Measurements from ENCODE around the gene ALLC.

The ALLC gene

GRCh38 chr2:3727397-3728045 is 69.5 kb downstream of the ALLC start:
- peaks cover 31 to 58% of the 10 kb centered on the region in 2 donors for H3K27me3 Mint-ChIP-seq
- H3K36me3 Mint-ChIP-seq (ENCODE audit: insufficient read depth): peaks cover 3% of the 10 kb centered on the region
- DNase-seq (no peak), ATAC-seq (replicated peaks) (no peak)
- H3K9me3 Mint-ChIP-seq: no peaks in the 10 kb centered on the region
- H3K4me1 Mint-ChIP-seq (ENCODE audit: low read depth in 2 of 2): no peaks in the 10 kb centered on the region
- H3K4me3 Mint-ChIP-seq: no peak overlapping the region
- no peak overlapping the region for H3K27ac Mint-ChIP-seq

GRCh38 chr2:3728104-3729054 is 70.4 kb downstream of the ALLC start:
- DNase-seq (no peak), ATAC-seq (replicated peaks) (no peak)
- H3K27me3 Mint-ChIP-seq: peaks cover 26 to 58% of the 10 kb centered on the region in 2 donors
- H3K27ac Mint-ChIP-seq: no peak overlapping the region
- H3K4me1 Mint-ChIP-seq (ENCODE audit: low read depth in 2 of 2): no peaks in the 10 kb centered on the region
- no peak overlapping the region for H3K4me3 Mint-ChIP-seq
- no peaks in the 10 kb centered on the region for H3K9me3 Mint-ChIP-seq
- peaks cover 3% of the 10 kb centered on the region for H3K36me3 Mint-ChIP-seq (ENCODE audit: insufficient read depth)

DNA sequence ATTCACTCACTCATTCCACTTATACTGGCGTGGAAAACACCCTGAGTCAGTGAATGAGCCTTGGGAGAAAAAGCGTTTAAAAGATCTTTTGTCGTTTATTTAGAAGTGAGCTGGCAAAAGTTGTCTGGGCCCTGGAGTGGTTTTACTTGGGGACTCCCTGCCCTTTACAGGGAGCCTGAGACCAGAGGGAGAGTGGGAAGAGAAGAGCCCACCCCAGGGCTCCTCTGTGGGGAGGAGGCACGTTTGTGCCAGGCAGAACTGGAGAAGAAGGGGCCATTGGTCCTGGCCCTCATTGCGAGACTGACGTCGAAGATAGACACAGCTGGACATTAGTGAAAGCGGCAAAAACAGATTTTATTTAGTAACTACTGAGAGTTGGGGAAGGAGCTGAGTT is 71.1 kb downstream of the ALLC start:
- Mint-ChIP-seq H3K4me3 (no peak overlapping the region), H3K4me1 (ENCODE audit: low read depth in 2 of 2) (no peaks in the 10 kb centered on the region), H3K27ac (no peak overlapping the region), H3K27me3 (peaks cover 25 to 61% of the 10 kb centered on the region in 2 donors), H3K36me3 (ENCODE audit: insufficient read depth) (peaks cover 3% of the 10 kb centered on the region), H3K9me3 (no peaks in the 10 kb centered on the region)
- DNase-seq: no peak
- no peak for ATAC-seq (replicated peaks)

- H3K36me3 Mint-ChIP-seq (ENCODE audit: insufficient read depth): peaks cover 3% of the 10 kb centered on the region
- ATAC-seq (replicated peaks) (no peak), DNase-seq (no peak)
- peaks cover 25 to 63% of the 10 kb centered on the region in 2 donors for H3K27me3 Mint-ChIP-seq
- no peak overlapping the region for H3K4me3 Mint-ChIP-seq
- H3K9me3 Mint-ChIP-seq: no peaks in the 10 kb centered on the region
- no peak overlapping the region for H3K27ac Mint-ChIP-seq
- H3K4me1 Mint-ChIP-seq (ENCODE audit: low read depth in 2 of 2): no peaks in the 10 kb centered on the region
Measured at GRCh38 chr2:3729786-3730185, 71.8 kb downstream of the ALLC start.

DNA sequence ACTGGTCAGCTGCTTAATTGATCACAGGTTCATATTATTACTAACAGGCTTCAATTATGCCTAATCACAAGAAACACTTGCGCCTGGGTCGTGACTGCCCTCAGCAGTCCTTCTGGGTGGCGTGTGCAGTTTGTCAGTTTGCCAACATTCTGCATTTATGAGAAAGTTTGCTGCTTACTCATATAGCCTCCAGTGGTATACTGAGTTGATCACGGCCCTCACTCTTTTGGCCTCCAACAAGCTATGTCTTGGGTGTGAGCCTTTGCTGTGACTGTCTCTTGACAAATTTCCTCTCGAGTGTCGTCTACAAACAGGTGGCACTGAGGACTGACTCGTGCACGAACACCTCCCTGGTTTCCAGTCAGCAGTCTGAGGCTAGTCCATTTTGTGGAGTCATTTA is 72.6 kb downstream of the ALLC start:
- no peaks in the 10 kb centered on the region for H3K4me1 Mint-ChIP-seq (ENCODE audit: low read depth in 2 of 2)
- no peak overlapping the region for H3K4me3 Mint-ChIP-seq
- H3K36me3 Mint-ChIP-seq (ENCODE audit: insufficient read depth): peaks cover 3% of the 10 kb centered on the region
- DNase-seq: no peak
- peaks cover 18 to 57% of the 10 kb centered on the region in 2 donors for H3K27me3 Mint-ChIP-seq
- no peak overlapping the region for H3K27ac Mint-ChIP-seq
- ATAC-seq (replicated peaks): no peak
- no peaks in the 10 kb centered on the region for H3K9me3 Mint-ChIP-seq

DNA sequence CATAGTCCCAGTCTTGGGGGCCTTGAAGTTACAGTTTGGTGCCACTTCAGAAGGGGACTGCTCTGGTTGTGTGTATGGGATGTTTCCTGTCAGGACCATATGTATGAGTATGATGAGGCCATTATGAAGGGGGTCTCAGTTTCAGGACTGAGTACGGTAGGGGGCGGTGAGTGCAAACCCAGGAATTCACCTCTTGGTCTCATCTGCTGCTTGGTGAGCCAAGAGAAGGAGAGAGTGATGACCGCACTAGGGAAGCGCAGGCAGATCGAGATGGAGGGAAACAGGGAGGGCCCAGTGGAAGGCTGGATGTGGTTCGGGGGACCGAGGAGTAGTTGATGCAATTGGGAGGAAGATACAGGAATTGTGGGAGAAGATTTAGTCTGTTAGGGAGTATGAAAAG is 73.8 kb downstream of the ALLC start:
- Mint-ChIP-seq H3K36me3 (ENCODE audit: insufficient read depth) (peaks cover 3% of the 10 kb centered on the region), H3K4me3 (no peak overlapping the region), H3K9me3 (no peaks in the 10 kb centered on the region), H3K27ac (no peak overlapping the region), H3K4me1 (ENCODE audit: low read depth in 2 of 2) (no peaks in the 10 kb centered on the region), H3K27me3 (peaks cover 21 to 61% of the 10 kb centered on the region in 2 donors)
- DNase-seq (no peak), ATAC-seq (replicated peaks) (no peak)

DNA sequence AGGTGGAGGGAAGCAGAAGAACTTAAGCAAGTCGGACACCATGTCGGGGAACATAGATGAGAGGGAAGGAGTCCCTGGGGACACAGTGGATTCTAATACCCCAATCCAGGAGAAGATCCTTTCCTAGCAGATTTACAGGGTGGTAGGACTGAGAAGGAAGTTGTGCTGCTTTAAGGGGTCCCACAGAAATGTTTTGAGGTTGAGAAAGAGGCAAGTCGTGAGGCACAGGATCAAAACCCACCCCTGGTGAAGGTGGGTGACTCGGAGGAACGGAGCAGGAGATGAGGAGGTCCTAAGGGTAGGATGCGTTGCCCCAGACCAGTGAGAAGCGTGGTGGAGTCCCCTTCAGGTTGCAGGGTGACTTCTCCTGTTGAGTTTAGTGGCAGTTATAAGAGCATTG is 78.1 kb downstream of the ALLC start:
- Mint-ChIP-seq H3K27me3 (peaks cover 7 to 35% of the 10 kb centered on the region in 2 donors), H3K4me3 (no peak overlapping the region), H3K9me3 (no peaks in the 10 kb centered on the region), H3K27ac (no peak overlapping the region), H3K36me3 (ENCODE audit: insufficient read depth) (no peaks in the 10 kb centered on the region), H3K4me1 (ENCODE audit: low read depth in 2 of 2) (no peaks in the 10 kb centered on the region)
- DNase-seq (no peak), ATAC-seq (replicated peaks) (no peak)

DNA sequence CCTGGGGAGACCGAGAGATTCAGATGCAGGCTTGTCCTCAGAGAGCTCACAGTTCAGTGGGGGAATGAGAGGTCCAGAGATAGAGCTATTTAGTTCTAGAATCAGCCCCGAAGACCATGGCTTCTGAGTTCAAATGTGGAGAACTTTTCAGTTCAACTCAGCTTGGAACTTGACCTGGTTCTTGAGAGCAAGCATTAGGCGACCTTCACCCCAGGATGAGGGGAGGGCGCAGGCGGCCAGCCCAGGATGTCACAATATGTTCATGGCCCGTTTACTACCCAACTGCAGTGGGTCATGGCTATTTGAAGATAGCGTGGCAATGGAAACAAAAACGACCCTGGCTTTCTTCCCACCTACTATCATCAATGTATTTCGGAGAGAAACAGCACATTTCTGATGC is 79.1 kb downstream of the ALLC start:
- H3K9me3 Mint-ChIP-seq: no peaks in the 10 kb centered on the region
- DNase-seq (no peak), ATAC-seq (replicated peaks) (no peak)
- H3K4me1 Mint-ChIP-seq (ENCODE audit: low read depth in 2 of 2): no peaks in the 10 kb centered on the region
- no peak overlapping the region for H3K4me3 Mint-ChIP-seq
- H3K36me3 Mint-ChIP-seq (ENCODE audit: insufficient read depth): no peaks in the 10 kb centered on the region
- H3K27me3 Mint-ChIP-seq: peaks cover 15 to 35% of the 10 kb centered on the region in 2 donors
- H3K27ac Mint-ChIP-seq: no peak overlapping the region

GRCh38 chr2:3738454-3738853 is 80.5 kb downstream of the ALLC start:
- DNase-seq: no peak
- Mint-ChIP-seq H3K9me3 (no peaks in the 10 kb centered on the region), H3K36me3 (ENCODE audit: insufficient read depth) (no peaks in the 10 kb centered on the region), H3K27me3 (peaks cover 22 to 40% of the 10 kb centered on the region in 2 donors), H3K27ac (no peak overlapping the region), H3K4me1 (ENCODE audit: low read depth in 2 of 2) (no peaks in the 10 kb centered on the region), H3K4me3 (no peak overlapping the region)
- no peak for ATAC-seq (replicated peaks)

DNA sequence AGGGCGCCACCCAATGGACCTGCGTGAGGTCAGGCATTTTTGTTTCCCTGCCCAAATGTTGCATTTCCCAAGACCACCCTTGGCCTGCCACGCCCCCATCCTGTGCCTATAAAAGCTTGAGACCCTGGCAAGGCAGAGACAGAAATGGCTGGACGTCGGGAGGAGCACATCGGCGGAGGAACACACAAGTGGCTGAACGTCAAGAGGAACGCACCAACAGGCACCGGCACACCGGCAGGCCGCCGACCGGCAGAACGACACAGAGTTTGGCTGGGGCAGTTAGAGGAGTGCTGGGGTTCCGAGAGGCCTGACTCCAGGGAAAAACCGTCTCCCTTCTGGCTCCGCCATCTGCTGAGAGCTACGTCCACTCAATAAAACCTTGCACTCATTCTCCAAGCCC is 81.3 kb downstream of the ALLC start:
- H3K36me3 Mint-ChIP-seq (ENCODE audit: insufficient read depth): no peaks in the 10 kb centered on the region
- peaks cover 27 to 43% of the 10 kb centered on the region in 2 donors for H3K27me3 Mint-ChIP-seq
- no peaks in the 10 kb centered on the region for H3K4me1 Mint-ChIP-seq (ENCODE audit: low read depth in 2 of 2)
- no peak overlapping the region for H3K4me3 Mint-ChIP-seq
- no peak for ATAC-seq (replicated peaks)
- no peak for DNase-seq
- no peaks in the 10 kb centered on the region for H3K9me3 Mint-ChIP-seq
- no peak overlapping the region for H3K27ac Mint-ChIP-seq

DNA sequence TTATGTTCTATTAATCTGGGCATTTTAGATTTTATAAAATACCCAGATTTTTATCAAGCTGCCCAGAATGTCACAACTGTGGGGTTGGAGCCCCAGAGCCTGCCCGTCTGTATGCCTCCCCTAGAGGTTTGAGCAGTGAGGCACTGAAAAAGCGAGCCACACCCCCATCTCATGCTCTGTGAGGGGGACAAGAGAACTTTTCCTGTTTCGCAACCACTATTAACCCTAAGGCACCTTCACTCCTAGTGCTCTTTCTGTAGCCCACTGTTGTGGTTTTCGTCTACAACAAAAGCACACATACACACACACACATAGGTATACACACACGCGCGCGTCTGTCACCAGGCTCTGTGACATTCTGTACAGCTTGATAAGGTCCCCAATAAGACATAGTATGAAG is 83.4 kb downstream of the ALLC start:
- no peak overlapping the region for H3K4me3 Mint-ChIP-seq
- no peak overlapping the region for H3K27ac Mint-ChIP-seq
- no peak for ATAC-seq (replicated peaks)
- no peak for DNase-seq
- H3K9me3 Mint-ChIP-seq: peaks cover 0 to 1% of the 10 kb centered on the region in 2 donors
- H3K36me3 Mint-ChIP-seq (ENCODE audit: insufficient read depth): no peaks in the 10 kb centered on the region
- peaks cover 22 to 33% of the 10 kb centered on the region in 2 donors for H3K27me3 Mint-ChIP-seq
- H3K4me1 Mint-ChIP-seq (ENCODE audit: low read depth in 2 of 2): no peaks in the 10 kb centered on the region

- Mint-ChIP-seq H3K36me3 (ENCODE audit: insufficient read depth) (no peaks in the 10 kb centered on the region), H3K9me3 (peaks cover 0 to 6% of the 10 kb centered on the region in 2 donors), H3K4me1 (ENCODE audit: low read depth in 2 of 2) (no peaks in the 10 kb centered on the region), H3K27me3 (peaks cover 28 to 36% of the 10 kb centered on the region in 2 donors), H3K27ac (no peak overlapping the region), H3K4me3 (no peak overlapping the region)
- ATAC-seq (replicated peaks) (no peak), DNase-seq (no peak)
Measured at GRCh38 chr2:3741867-3742602, 84.0 kb downstream of the ALLC start.

DNA sequence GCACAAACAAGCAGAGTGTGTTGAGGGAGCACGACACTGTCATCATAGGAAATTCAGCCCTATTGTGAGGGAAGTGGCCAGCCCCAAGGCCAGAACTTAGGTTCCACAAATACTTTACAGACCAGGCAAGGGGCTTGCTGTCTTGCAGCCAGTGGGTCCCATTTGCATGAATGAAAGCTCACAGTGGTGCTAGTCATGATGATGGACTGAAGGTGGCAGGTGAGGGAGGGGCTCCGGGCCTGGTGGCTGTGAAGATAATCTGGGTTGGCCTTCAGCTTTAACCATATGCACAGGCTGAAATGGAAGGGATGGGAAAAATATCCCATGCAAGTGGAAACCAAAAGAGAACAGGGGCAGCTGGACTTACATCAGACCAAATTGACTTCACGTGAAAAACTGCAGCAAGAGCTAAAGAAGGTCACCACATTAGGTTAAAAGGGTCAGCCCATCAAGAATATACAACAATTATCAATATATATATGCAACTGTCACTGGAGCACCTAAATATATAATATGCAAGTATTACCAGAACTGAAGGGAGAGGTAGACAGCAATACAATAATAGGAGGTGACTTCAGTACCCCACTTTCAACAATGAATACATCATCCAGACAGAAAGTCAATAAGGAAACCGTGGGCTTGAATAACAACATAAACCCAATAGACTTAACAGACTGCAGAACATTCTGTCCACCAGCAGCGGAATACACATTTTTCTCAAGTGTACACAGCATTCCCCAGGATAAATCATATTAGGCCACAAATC is 84.9 kb downstream of the ALLC start:
- no peak overlapping the region for H3K27ac Mint-ChIP-seq
- no peaks in the 10 kb centered on the region for H3K4me1 Mint-ChIP-seq (ENCODE audit: low read depth in 2 of 2)
- ATAC-seq (replicated peaks): no peak
- H3K4me3 Mint-ChIP-seq: no peak overlapping the region
- H3K27me3 Mint-ChIP-seq: peaks cover 32 to 45% of the 10 kb centered on the region in 2 donors
- H3K9me3 Mint-ChIP-seq: peaks cover 0 to 6% of the 10 kb centered on the region in 2 donors
- no peak for DNase-seq
- no peaks in the 10 kb centered on the region for H3K36me3 Mint-ChIP-seq (ENCODE audit: insufficient read depth)

Data from effector memory CD8-positive, alpha-beta T cell (primary cell).